NCI-H2227 treated with DMSO at 0.1 percent for 48 hours (cell line): ENCODE data around the gene TRIM40.
A peak's percentile ranks its signal among the peaks of the same experiment; 100 is the strongest.

ENCODE experiments used
- DNase-seq: peaks from one replicate; lab custom pipeline; 2025; lab: John Stamatoyannopoulos, UW

The TRIM40 gene

GRCh38 chr6:30135757-30136156 lies at the start of gene TRIM40:
TRIM40 (plus strand) TSS chr6:30136140; CDS start chr6:30137037, 897 bp downstream.
- DNase-seq = no peak

- DNase-seq = no peak
Measured at GRCh38 chr6:30087876-30088275, 48.1 kb upstream of the TRIM40 start.

- DNase-seq = no peak
Measured at GRCh38 chr6:30091577-30092381, 44.2 kb upstream of the TRIM40 start.

- no peak for DNase-seq
Measured at GRCh38 chr6:30092852-30093543, 42.9 kb upstream of the TRIM40 start.

- no peak for DNase-seq
Measured at GRCh38 chr6:30093951-30094661, 41.8 kb upstream of the TRIM40 start.

GRCh38 chr6:30096829-30097228 lies 39.1 kb upstream of the TRIM40 start:
- no peak for DNase-seq

GRCh38 chr6:30097902-30098768 lies 37.8 kb upstream of the TRIM40 start:
- no peak for DNase-seq

- DNase-seq = no peak
Measured at GRCh38 chr6:30100154-30100553, 35.8 kb upstream of the TRIM40 start.

GRCh38 chr6:30100585-30101443 lies 35.1 kb upstream of the TRIM40 start:
- no peak for DNase-seq

GRCh38 chr6:30101444-30102413 lies 34.2 kb upstream of the TRIM40 start:
- DNase-seq = peak; percentile 53

GRCh38 chr6:30102414-30102969 lies 33.4 kb upstream of the TRIM40 start:
- no peak for DNase-seq

- DNase-seq = peak; percentile 83
Measured at GRCh38 chr6:30102970-30103871, 32.7 kb upstream of the TRIM40 start.

GRCh38 chr6:30103872-30104179 lies 32.1 kb upstream of the TRIM40 start:
- no peak for DNase-seq

GRCh38 chr6:30104661-30105060 lies 31.3 kb upstream of the TRIM40 start:
- no peak for DNase-seq

- DNase-seq = no peak
Measured at GRCh38 chr6:30111266-30111856, 24.6 kb upstream of the TRIM40 start.

- no peak for DNase-seq
Measured at GRCh38 chr6:30112402-30112994, 23.4 kb upstream of the TRIM40 start.

GRCh38 chr6:30113003-30113759 lies 22.8 kb upstream of the TRIM40 start, which contains the start of gene TRIM31:
TRIM31 (minus strand) TSS chr6:30113090; CDS start chr6:30112805, 285 bp downstream.
- DNase-seq = no peak
